A673 (cell line): ENCODE data around the gene PRDM1. TPM values are rescaled to one million over a fixed set of nuclear protein-coding genes. Genes with fewer than 3 reads are reported as not detected.

ENCODE experiments used
- BruUV-seq: library from RNA; stranded (reverse); fragments of 400-500 nt; replicated peaks from 2 replicates; lab custom pipeline; 2021; lab: Mats Ljungman, UMichigan
- CTCF ChIA-PET: fragments of 300-600 bp; sonication (Branson Sonifier 250); formaldehyde crosslinking; loops from one replicate; lab custom pipeline; 2022; ENCODE audit warnings: antibody characterized with exemption; lab: Charles Lee
- POLR2A ChIA-PET: fragments of 300-600 bp; sonication (Branson Sonifier 250); formaldehyde crosslinking; loops from one replicate; lab custom pipeline; 2022; ENCODE audit warnings: antibody characterized with exemption; ENCODE audit not compliant: low non-redundant PET; lab: Charles Lee
- DNase-seq: peaks from one replicate; pipeline ENCODE4 v3.0.0-alpha.2; 2015; ENCODE audit warnings: low spot score
- H3K27ac ChIP-seq: fragments of 200-600 bp; sonication (generic); 2 replicates; pipeline ENCODE4 v1.5.1; 2016; ENCODE audit warnings: mixed run types, low read depth, mild to moderate bottlenecking, mixed read lengths, antibody characterized with exemption, low read length; ENCODE audit not compliant: poor library complexity, severe bottlenecking
- H3K27me3 ChIP-seq: fragments of 200-600 bp; sonication (generic); replicated peaks from 2 replicates; pipeline ENCODE4 v1.6.1; 2017; ENCODE audit warnings: mixed run types, low read depth, mild to moderate bottlenecking, mixed read lengths, antibody characterized with exemption, low read length; ENCODE audit not compliant: insufficient read depth, poor library complexity
- H3K36me3 ChIP-seq: fragments of 200-600 bp; sonication (generic); 2 replicates; pipeline ENCODE4 v1.6.1; 2016; ENCODE audit warnings: mixed run types, mild to moderate bottlenecking, mixed read lengths, antibody characterized with exemption, low read length; ENCODE audit not compliant: insufficient read depth, poor library complexity, severe bottlenecking
- H3K4me1 ChIP-seq: fragments of 200-600 bp; sonication (generic); 2 replicates; pipeline ENCODE4 v1.6.1; 2017; ENCODE audit warnings: mixed run types, mild to moderate bottlenecking, mixed read lengths, antibody characterized with exemption, low read length; ENCODE audit not compliant: insufficient read depth, poor library complexity, severe bottlenecking
- H3K4me3 ChIP-seq: fragments of 200-600 bp; sonication (generic); 2 replicates; pipeline ENCODE4 v1.5.1; 2016; ENCODE audit warnings: low read depth, mixed run types, mild to moderate bottlenecking, mixed read lengths, low read length; ENCODE audit not compliant: poor library complexity, severe bottlenecking
- H3K9me3 ChIP-seq: fragments of 200-600 bp; sonication (generic); 2 replicates; pipeline ENCODE4 v1.6.1; 2016; ENCODE audit warnings: mixed run types, low read depth, mild to moderate bottlenecking, mixed read lengths, antibody characterized with exemption, low read length; ENCODE audit not compliant: poor library complexity, severe bottlenecking
- EZH2 ChIP-seq: fragments of 200-600 bp; sonication (generic); IDR thresholded peaks from 2 replicates; pipeline ENCODE4 v1.6.1; 2017; ENCODE audit warnings: borderline replicate concordance, low read depth, mild to moderate bottlenecking, mixed read lengths, antibody characterized with exemption, low read length; ENCODE audit not compliant: poor library complexity, severe bottlenecking
- intact Hi-C: fragments of 100-400 bp; cut with micrococcal nuclease; formaldehyde crosslinking; loops from one replicate; pipeline ENCODE4 v1.10.0; 2022; ENCODE audit not compliant: unreplicated experiment
- total RNA-seq: library from RNA; stranded (reverse); gene quantifications from 2 replicates; pipeline ENCODE4 v1.2.3, GENCODE V29; 2021
- TF ChIP-seq, protein P1 (sequence below): fragments of 300-800, 200-600 bp; sonication (generic); conservative IDR thresholded peaks from 2 replicates; pipeline ENCODE4 v1.5.1; 2017; ENCODE audit warnings: low read depth, mild to moderate bottlenecking, antibody characterized with exemption, low read length, moderate library complexity, mixed read lengths

PRDM1 gene
- total RNA-seq, 1 experiment from 2014 or later, result not detected

DNA sequence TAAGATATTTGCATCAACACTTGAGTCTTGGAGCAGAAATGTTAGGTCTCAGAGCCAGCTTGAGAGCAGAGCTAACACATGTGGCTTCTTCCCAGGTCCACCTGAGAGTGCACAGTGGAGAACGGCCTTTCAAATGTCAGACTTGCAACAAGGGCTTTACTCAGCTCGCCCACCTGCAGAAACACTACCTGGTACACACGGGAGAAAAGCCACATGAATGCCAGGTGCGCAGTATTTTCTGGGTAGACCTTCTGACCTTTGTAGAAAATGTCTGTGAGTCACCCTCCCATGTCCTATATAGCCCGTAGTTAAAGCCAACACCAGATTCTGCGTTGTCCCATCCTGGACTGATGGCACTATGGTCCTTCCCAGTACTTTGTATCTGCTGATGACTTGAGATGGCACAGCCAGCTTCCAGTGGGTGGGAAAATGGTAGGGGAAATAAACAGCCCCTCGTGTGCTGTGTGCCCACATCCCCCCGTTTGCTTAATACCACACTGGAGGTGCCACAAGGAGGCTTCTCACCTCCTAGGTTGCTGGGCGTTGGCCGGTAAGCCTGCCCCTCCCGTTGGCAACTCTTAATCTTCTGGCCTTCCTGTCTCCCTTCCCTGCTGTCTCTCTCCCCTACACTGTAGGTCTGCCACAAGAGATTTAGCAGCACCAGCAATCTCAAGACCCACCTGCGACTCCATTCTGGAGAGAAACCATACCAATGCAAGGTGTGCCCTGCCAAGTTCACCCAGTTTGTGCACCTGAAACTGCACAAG, 20.3 kb downstream of the PRDM1 start:
- ChIA-PET CTCF (no interaction called here), POLR2A (no interaction called here)
- Histone ChIP-seq H3K27me3 (no peaks in the 10 kb centered on the region), H3K4me3 (no peak overlapping the region), H3K4me1 (no peaks in the 10 kb centered on the region), H3K36me3 (no peaks in the 10 kb centered on the region), H3K27ac (no peak overlapping the region), H3K9me3 (no peaks in the 10 kb centered on the region)
- DNase-seq, result no peak
- intact Hi-C loops, result no loop called here
- TF ChIP-seq, protein P1, sequence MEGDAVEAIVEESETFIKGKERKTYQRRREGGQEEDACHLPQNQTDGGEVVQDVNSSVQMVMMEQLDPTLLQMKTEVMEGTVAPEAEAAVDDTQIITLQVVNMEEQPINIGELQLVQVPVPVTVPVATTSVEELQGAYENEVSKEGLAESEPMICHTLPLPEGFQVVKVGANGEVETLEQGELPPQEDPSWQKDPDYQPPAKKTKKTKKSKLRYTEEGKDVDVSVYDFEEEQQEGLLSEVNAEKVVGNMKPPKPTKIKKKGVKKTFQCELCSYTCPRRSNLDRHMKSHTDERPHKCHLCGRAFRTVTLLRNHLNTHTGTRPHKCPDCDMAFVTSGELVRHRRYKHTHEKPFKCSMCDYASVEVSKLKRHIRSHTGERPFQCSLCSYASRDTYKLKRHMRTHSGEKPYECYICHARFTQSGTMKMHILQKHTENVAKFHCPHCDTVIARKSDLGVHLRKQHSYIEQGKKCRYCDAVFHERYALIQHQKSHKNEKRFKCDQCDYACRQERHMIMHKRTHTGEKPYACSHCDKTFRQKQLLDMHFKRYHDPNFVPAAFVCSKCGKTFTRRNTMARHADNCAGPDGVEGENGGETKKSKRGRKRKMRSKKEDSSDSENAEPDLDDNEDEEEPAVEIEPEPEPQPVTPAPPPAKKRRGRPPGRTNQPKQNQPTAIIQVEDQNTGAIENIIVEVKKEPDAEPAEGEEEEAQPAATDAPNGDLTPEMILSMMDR, result no peak
- TF ChIP-seq EZH2, result no peak
- BruUV-seq, result no TSS peak

GRCh38 chr6:106107043-106107613, 21.0 kb downstream of the PRDM1 start:
- intact Hi-C loops, result no loop called here
- TF ChIP-seq, protein P1, result no peak
- no peak for TF ChIP-seq EZH2
- no peaks in the 10 kb centered on the region for H3K36me3 ChIP-seq
- DNase-seq, result no peak
- BruUV-seq, result no TSS peak
- H3K4me1 ChIP-seq, result no peaks in the 10 kb centered on the region
- H3K4me3 ChIP-seq, result no peak overlapping the region
- no peaks in the 10 kb centered on the region for H3K9me3 ChIP-seq
- POLR2A ChIA-PET, result no interaction called here
- no peaks in the 10 kb centered on the region for H3K27me3 ChIP-seq
- CTCF ChIA-PET, result no interaction called here
- no peak overlapping the region for H3K27ac ChIP-seq

- intact Hi-C loops, result no loop called here
- no peaks in the 10 kb centered on the region for H3K36me3 ChIP-seq
- no peaks in the 10 kb centered on the region for H3K9me3 ChIP-seq
- no peak overlapping the region for H3K4me3 ChIP-seq
- CTCF ChIA-PET, result no interaction called here
- no peak for DNase-seq
- no peak for TF ChIP-seq EZH2
- TF ChIP-seq, protein P1, result no peak
- no TSS peak for BruUV-seq
- POLR2A ChIA-PET, result no interaction called here
- no peak overlapping the region for H3K27ac ChIP-seq
- H3K27me3 ChIP-seq, result no peaks in the 10 kb centered on the region
- no peaks in the 10 kb centered on the region for H3K4me1 ChIP-seq
Observed at GRCh38 chr6:106108129-106108528, 22.0 kb downstream of the PRDM1 start.
